OCI-LY1 (cell line): ENCODE measurements around the gene TNNI3.

Source experiments
- H2AFZ ChIP-seq: fragments of 200-600 bp; sonication (generic), shearing (Covaris generic); 2 replicates; pipeline ENCODE4 v1.6.0; 2014; ENCODE audit warnings: antibody characterized with exemption, mild to moderate bottlenecking, low read length
- H3F3A ChIP-seq: fragments of 200-600 bp; sonication (generic), shearing (Covaris generic); 2 replicates; pipeline ENCODE4 v1.6.0; 2014; ENCODE audit warnings: mild to moderate bottlenecking, antibody characterized with exemption, low read length, moderate library complexity; ENCODE audit not compliant: insufficient read depth
- H3K27ac ChIP-seq: fragments of 200-600 bp; sonication (generic); 2 replicates; pipeline ENCODE4 v1.5.1; 2014; ENCODE audit warnings: low read length, mixed run types, mild to moderate bottlenecking, low read depth; ENCODE audit not compliant: poor library complexity, severe bottlenecking
- H3K27me3 ChIP-seq: fragments of 200-600 bp; sonication (generic); 2 replicates; pipeline ENCODE4 v1.6.0; 2014; ENCODE audit warnings: antibody characterized with exemption, mild to moderate bottlenecking, low read length, moderate library complexity; ENCODE audit not compliant: insufficient read depth
- H3K36me3 ChIP-seq: fragments of 200-600 bp; sonication (generic); 2 replicates; pipeline ENCODE4 v1.6.1; 2014; ENCODE audit warnings: mild to moderate bottlenecking, antibody characterized with exemption, low read length, moderate library complexity, mixed read lengths; ENCODE audit not compliant: insufficient read depth
- H3K4me1 ChIP-seq: fragments of 200-600 bp; sonication (generic); 2 replicates; pipeline ENCODE4 v1.5.1; 2014; ENCODE audit warnings: mild to moderate bottlenecking, low read length, moderate library complexity; ENCODE audit not compliant: insufficient read depth, severe bottlenecking
- H3K4me2 ChIP-seq: fragments of 200-600 bp; sonication (generic), shearing (Covaris generic); 2 replicates; pipeline ENCODE4 v1.6.1; 2014; ENCODE audit warnings: low read length
- H3K4me3 ChIP-seq: fragments of 200-600 bp; sonication (generic); 2 replicates; pipeline ENCODE4 v1.5.1; 2014; ENCODE audit warnings: low read length, low read depth, mild to moderate bottlenecking, mixed read lengths; ENCODE audit not compliant: poor library complexity, severe bottlenecking
- H3K79me2 ChIP-seq: fragments of 200-600 bp; shearing (Covaris generic); 2 replicates; pipeline ENCODE4 v1.6.1; 2016; ENCODE audit warnings: mixed run types, low read length, mixed read lengths; ENCODE audit not compliant: insufficient read depth
- H3K9ac ChIP-seq: fragments of 200-600 bp; sonication (generic), shearing (Covaris generic); 2 replicates; pipeline ENCODE4 v1.6.1; 2014; ENCODE audit warnings: mild to moderate bottlenecking, low read length, mixed read lengths
- H3K9me2 ChIP-seq: fragments of 200-600 bp; sonication (generic), shearing (Covaris generic); 2 replicates; pipeline ENCODE4 v1.6.1; 2014; ENCODE audit warnings: low read depth, mild to moderate bottlenecking, low read length, mixed read lengths
- H3K9me3 ChIP-seq: fragments of 200-600 bp; shearing (Covaris generic); 2 replicates; pipeline ENCODE4 v1.6.1; 2014; ENCODE audit warnings: low read length, mixed read lengths
- H4K20me1 ChIP-seq: fragments of 200-600 bp; sonication (generic), shearing (Covaris generic); 2 replicates; pipeline ENCODE4 v1.6.0; 2016; ENCODE audit warnings: mild to moderate bottlenecking, low read length; ENCODE audit not compliant: insufficient read depth
- EZH2 ChIP-seq: fragments of 200-600 bp; sonication (generic), shearing (Covaris generic); IDR thresholded peaks from 2 replicates; pipeline ENCODE4 v1.8.0; 2017; ENCODE audit warnings: borderline replicate concordance, mixed run types, mild to moderate bottlenecking, antibody characterized with exemption, low read length, moderate library complexity, mixed read lengths
- TF ChIP-seq, protein P1 (sequence below): fragments of 200-600 bp; sonication (generic), shearing (Covaris generic); IDR thresholded peaks from 2 replicates; pipeline ENCODE4 v1.5.1; 2017; ENCODE audit warnings: mild to moderate bottlenecking, antibody characterized with exemption, low read length, moderate library complexity, mixed read lengths

The TNNI3 gene

DNA sequence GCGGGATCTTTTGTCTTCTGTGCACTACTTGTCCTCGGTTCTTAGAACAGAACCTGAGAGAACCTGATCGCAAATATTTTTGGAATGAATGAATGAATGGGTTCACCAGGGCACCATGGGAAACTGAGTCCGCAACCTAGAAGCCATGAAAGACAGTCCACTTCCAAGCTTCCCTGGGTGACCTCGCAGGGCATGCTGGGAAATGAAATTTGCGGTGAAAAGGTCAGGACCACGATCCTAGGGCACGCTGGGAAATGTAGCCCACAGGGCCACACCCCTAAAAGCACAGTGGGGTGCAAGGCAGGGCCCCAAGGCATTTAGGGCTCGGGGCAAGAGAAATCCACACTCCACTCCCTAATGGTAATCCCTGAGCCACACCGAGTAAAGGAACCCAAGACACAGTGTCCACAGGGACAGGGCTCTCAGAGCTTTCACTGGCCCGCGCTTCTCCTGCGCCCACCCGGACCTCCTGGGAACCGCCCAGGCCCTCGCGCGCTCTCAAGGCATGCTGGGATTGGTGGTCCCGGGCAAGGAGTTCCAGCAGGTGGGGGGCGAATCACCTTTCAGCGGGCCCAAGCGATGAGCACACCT lies 39.0 kb downstream of the TNNI3 start:
- H2AFZ ChIP-seq: no peak overlapping the region

DNA sequence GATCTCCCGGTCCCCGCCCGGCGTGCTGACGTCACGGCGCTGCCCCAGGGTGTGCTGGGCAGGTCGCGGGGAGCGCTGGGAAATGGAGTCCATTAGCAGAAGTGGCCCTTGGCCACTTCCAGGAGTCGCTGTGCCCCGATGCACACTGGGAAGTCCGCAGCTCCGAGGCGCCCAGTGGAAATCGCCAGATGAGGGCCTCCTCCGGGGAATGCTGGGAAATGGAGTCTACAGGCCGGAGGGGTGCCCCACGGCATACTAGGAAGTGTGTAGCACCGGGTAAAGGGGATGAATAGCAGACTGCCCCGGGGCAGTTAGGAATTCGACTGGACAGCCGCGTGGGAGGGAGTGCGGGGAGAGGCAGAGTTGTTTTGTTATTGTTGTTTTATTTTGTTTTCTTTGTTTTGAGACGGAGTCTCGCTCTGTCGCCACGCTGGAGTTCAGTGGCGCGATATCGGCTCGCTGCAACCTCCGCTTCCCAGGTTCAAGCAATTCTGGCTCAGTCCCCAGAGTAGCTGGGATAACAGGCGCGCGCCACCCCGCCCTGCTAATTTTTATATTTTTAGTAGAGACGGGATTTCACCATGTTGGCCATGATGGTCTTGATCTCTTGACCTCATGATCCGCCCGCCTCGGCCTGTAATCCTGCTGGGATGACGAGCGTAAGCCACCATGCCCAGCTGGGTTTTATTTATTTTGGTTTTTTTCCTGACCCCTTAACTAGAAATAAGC lies 39.7 kb downstream of the TNNI3 start:
- Histone ChIP-seq H3K4me3 (peak overlapping the region; percentile 70), H2AFZ (no peak overlapping the region), H3K36me3 (no peaks in the 10 kb centered on the region; the same call in 1 of the 2 replicates), H3K9me3 (no peaks in the 10 kb centered on the region), H3K4me2 (peak overlapping the region; percentile 68), H3K27ac (no peak overlapping the region), H3K79me2 (no peaks in the 10 kb centered on the region), H3K9me2 (no peaks in the 10 kb centered on the region), H3K4me1 (peaks cover 52% of the 10 kb centered on the region), H3F3A (no peaks in the 10 kb centered on the region), H4K20me1 (no peaks in the 10 kb centered on the region), H3K27me3 (no peaks in the 10 kb centered on the region), H3K9ac (peak overlapping the region; percentile 68)
- TF ChIP-seq, protein P1, sequence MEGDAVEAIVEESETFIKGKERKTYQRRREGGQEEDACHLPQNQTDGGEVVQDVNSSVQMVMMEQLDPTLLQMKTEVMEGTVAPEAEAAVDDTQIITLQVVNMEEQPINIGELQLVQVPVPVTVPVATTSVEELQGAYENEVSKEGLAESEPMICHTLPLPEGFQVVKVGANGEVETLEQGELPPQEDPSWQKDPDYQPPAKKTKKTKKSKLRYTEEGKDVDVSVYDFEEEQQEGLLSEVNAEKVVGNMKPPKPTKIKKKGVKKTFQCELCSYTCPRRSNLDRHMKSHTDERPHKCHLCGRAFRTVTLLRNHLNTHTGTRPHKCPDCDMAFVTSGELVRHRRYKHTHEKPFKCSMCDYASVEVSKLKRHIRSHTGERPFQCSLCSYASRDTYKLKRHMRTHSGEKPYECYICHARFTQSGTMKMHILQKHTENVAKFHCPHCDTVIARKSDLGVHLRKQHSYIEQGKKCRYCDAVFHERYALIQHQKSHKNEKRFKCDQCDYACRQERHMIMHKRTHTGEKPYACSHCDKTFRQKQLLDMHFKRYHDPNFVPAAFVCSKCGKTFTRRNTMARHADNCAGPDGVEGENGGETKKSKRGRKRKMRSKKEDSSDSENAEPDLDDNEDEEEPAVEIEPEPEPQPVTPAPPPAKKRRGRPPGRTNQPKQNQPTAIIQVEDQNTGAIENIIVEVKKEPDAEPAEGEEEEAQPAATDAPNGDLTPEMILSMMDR: no peak
- no peak for TF ChIP-seq EZH2

More for the DNA sequence above, 39.0 kb downstream of the TNNI3 start:
- H3K27me3 ChIP-seq: no peaks in the 10 kb centered on the region
- H3K79me2 ChIP-seq: no peaks in the 10 kb centered on the region
- H3K9me3 ChIP-seq: no peaks in the 10 kb centered on the region
- TF ChIP-seq, protein P1: no peak
- no peak for TF ChIP-seq EZH2
- H3K4me1 ChIP-seq: peaks cover 45% of the 10 kb centered on the region
- H3K4me2 ChIP-seq: peak overlapping the region; percentile 68
- H3K9me2 ChIP-seq: no peaks in the 10 kb centered on the region
- peak overlapping the region; percentile 70 for H3K4me3 ChIP-seq
- H3K27ac ChIP-seq: no peak overlapping the region
- H3K9ac ChIP-seq: peak overlapping the region; percentile 68
- no peaks in the 10 kb centered on the region; the same call in 1 of the 2 replicates for H3K36me3 ChIP-seq
- H4K20me1 ChIP-seq: no peaks in the 10 kb centered on the region
- no peaks in the 10 kb centered on the region for H3F3A ChIP-seq

DNA sequence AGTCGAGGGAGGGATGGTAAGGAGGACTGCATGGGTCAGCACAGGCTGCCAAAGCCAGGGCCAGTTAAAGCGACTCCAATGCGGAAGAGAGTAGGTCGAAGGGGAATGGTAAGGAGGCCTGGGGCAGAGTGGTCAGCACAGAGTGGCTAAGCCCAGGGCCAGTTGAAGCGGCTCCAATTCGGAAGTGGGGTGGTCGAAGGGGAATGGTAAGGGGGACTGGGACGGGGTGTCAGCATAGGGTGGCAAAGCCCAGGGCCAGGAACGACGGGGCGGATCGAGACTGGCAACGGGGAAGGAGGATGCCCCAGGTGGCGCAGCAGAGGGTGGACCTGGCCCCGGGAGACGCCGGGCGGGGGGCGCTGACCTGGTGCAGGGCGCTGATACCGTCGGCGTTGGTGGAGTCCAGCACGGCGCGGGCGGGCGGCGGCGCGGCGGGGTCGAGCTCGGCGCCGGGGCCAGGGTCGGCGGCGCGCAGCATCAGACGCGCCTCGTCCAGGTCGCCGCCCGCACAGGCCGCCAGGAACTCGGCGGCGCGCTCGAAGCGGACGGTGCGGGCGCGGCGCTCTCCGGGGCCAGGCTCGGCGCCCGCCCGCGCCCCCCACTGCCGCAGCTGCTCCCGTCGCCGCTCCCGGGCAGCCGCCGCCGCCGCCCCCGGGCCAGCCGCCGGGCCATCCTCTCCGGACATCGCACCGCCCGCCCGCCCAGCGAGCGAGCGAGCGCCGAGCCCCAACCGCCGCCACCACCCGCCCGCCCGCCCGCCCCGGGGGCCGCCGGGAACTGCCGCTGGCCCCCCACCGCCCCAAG lies 40.5 kb downstream of the TNNI3 start, which contains the start of gene PPP1R12C:
Gene PPP1R12C (minus strand): TSS at position 779 of the 804 bp plus-strand sequence. CDS start 94 bp downstream, at position 685.
- Histone ChIP-seq H3K9ac (peak within 1 kb of the TSS; percentile 74), H3K9me3 (no peaks in the 10 kb centered on the region), H3K27me3 (no peaks in the 10 kb centered on the region), H3K79me2 (no peaks in the 10 kb centered on the region), H3F3A (no peaks in the 10 kb centered on the region), H3K4me1 (peaks cover 55% of the 10 kb centered on the region), H3K9me2 (no peaks in the 10 kb centered on the region), H4K20me1 (no peaks in the 10 kb centered on the region), H3K4me3 (peak within 1 kb of the TSS; percentile 75), H2AFZ (no peak within 1 kb of the TSS), H3K36me3 (peaks cover 6% of the 10 kb centered on the region), H3K27ac (peak within 1 kb of the TSS; percentile 50), H3K4me2 (peak within 1 kb of the TSS; percentile 89)
- TF ChIP-seq, protein P1: no peak
- no peak for TF ChIP-seq EZH2
